HCT116 (cell line): ENCODE measurements around the gene TSPOAP1. TPM values are rescaled to one million over a fixed set of nuclear protein-coding genes. Genes with fewer than 3 reads are reported as not detected.

Experiments
- ATAC-seq: fragments of 200-7000 bp; cut with Tn5 transposase; 2 replicates; pipeline ENCODE4 v1.9.1; 2020; ENCODE audit warnings: mild to moderate bottlenecking, moderate library complexity
- BruUV-seq: library from RNA; stranded (reverse); fragments of 400-500 nt; replicated peaks from 2 replicates; lab custom pipeline; 2021; lab: Mats Ljungman, UMichigan
- CTCF ChIA-PET: fragments of 300-600 bp; sonication (Branson Sonifier 250); formaldehyde crosslinking; loops from one replicate; lab custom pipeline; 2021; ENCODE audit warnings: antibody characterized with exemption; lab: Charles Lee
- POLR2A ChIA-PET: fragments of 300-600, 350-600 bp; sonication (Branson Sonifier 250); formaldehyde crosslinking; loops from one replicate; lab custom pipeline; 2021; ENCODE audit warnings: antibody characterized with exemption; lab: Charles Lee
- RAD21 ChIA-PET, 2 experiments: fragments of 300-600 bp; sonication (Branson Sonifier 250); formaldehyde crosslinking; loops; one replicate each; lab custom pipeline; 2023; ENCODE audit warnings: low total read pairs in 2 of 2; ENCODE audit not compliant: uncharacterized antibody in 2 of 2, unreplicated experiment in 2 of 2, low non-redundant PET in 1 of 2; lab: Charles Lee
- DNase-seq: peaks from one replicate; pipeline ENCODE4 v3.0.0-alpha.2; 2010; ENCODE audit warnings: low read depth, low spot score
- H2AFZ ChIP-seq: fragments of 200-600 bp; shearing (Covaris generic), sonication (generic); 2 replicates; pipeline ENCODE4 v1.6.1; 2017; ENCODE audit warnings: low read depth, mixed run types, mixed read lengths, antibody characterized with exemption, low read length; ENCODE audit not compliant: poor library complexity, severe bottlenecking
- H3K27ac ChIP-seq: 2 replicates; pipeline ENCODE4 v1.5.1; 2012; ENCODE audit warnings: low read depth, low read length
- H3K27me3 ChIP-seq: fragments of 200-600 bp; sonication (generic); 2 replicates; pipeline ENCODE4 v1.6.1; 2016; ENCODE audit warnings: mixed run types, low read length, mixed read lengths; ENCODE audit not compliant: insufficient read depth
- H3K36me3 ChIP-seq, 2 experiments: fragments of 200-500 bp in 1 of 2; fragments of 200-600 bp in 1 of 2; sonication (Bioruptor generic) in 1 of 2; sonication (generic) in 1 of 2; 2 replicates each; pipeline versions ENCODE4 v1.5.1 to v1.6.1; 2014 to 2016; ENCODE audit warnings: low read length in 2 of 2, inconsistent platforms in 1 of 2, mixed read lengths in 1 of 2, mixed run types in 1 of 2; ENCODE audit not compliant: insufficient read depth in 2 of 2, control insufficient read depth in 1 of 2
- H3K4me1 ChIP-seq, 2 experiments: fragments of 200-600 bp in 1 of 2; sonication (generic) in 1 of 2; 2 replicates each; pipeline versions ENCODE4 v1.5.1 to v1.6.1; 2012 to 2017; ENCODE audit warnings: low read length in 2 of 2, inconsistent platforms in 1 of 2, mild to moderate bottlenecking in 1 of 2, mixed read lengths in 1 of 2, mixed run types in 1 of 2, moderate library complexity in 1 of 2; ENCODE audit not compliant: insufficient read depth in 2 of 2, control insufficient read depth in 1 of 2
- H3K4me2 ChIP-seq: fragments of 200-600 bp; sonication (generic); 2 replicates; pipeline ENCODE4 v1.6.1; 2017; ENCODE audit warnings: mixed run types, low read length, mixed read lengths
- H3K4me3 ChIP-seq, 2 experiments: fragments of 200-600 bp in 1 of 2; sonication (generic) in 1 of 2; replicated peaks in 1 of 2; 2 replicates each; pipeline ENCODE4 v1.5.1; 2011 to 2016; ENCODE audit warnings: low read length in 2 of 2, control low read depth in 1 of 2, low read depth in 1 of 2, mild to moderate bottlenecking in 1 of 2, mixed read lengths in 1 of 2, mixed run types in 1 of 2
- H3K79me2 ChIP-seq: fragments of 200-600 bp; sonication (generic); 2 replicates; pipeline ENCODE4 v1.6.1; 2017; ENCODE audit warnings: mild to moderate bottlenecking, mixed run types, low read length, moderate library complexity, mixed read lengths; ENCODE audit not compliant: insufficient read depth
- H3K9ac ChIP-seq: fragments of 200-600 bp; sonication (generic); 2 replicates; pipeline ENCODE4 v1.6.1; 2016; ENCODE audit warnings: low read length, mixed read lengths
- H3K9me2 ChIP-seq: fragments of 200-600 bp; sonication (generic), shearing (Covaris generic); 2 replicates; pipeline ENCODE4 v1.6.1; 2017; ENCODE audit warnings: mixed run types, mild to moderate bottlenecking, moderate library complexity; ENCODE audit not compliant: insufficient read depth
- H3K9me3 ChIP-seq, 2 experiments: fragments of 200-500 bp in 1 of 2; fragments of 200-600 bp in 1 of 2; sonication (Bioruptor generic) in 1 of 2; sonication (generic) in 1 of 2; 2 replicates each; pipeline ENCODE4 v1.6.1; 2014 to 2017; ENCODE audit warnings: low read length in 2 of 2, mixed read lengths in 2 of 2, inconsistent platforms in 1 of 2, low read depth in 1 of 2, mild to moderate bottlenecking in 1 of 2, mixed run types in 1 of 2, moderate library complexity in 1 of 2; ENCODE audit not compliant: control insufficient read depth in 1 of 2, insufficient read depth in 1 of 2
- H4K20me1 ChIP-seq: fragments of 200-600 bp; sonication (generic), shearing (Covaris generic); 2 replicates; pipeline ENCODE4 v1.6.1; 2017; ENCODE audit warnings: mixed run types, mild to moderate bottlenecking, moderate library complexity; ENCODE audit not compliant: insufficient read depth
- ELF1 ChIP-seq: IDR thresholded peaks from 2 replicates; pipeline ENCODE4 v1.6.1; 2012; ENCODE audit warnings: low read depth, borderline replicate concordance
- EZH2 ChIP-seq: fragments of 200-600 bp; sonication (generic); IDR thresholded peaks from 2 replicates; pipeline ENCODE4 v1.6.1; 2017; ENCODE audit warnings: antibody characterized with exemption, mixed run types
- EZH2phosphoT487 ChIP-seq: fragments of 200-600 bp; IDR thresholded peaks from 2 replicates; pipeline ENCODE4 v1.6.1; 2018; ENCODE audit warnings: antibody characterized with exemption, borderline replicate concordance
- FOSL1 ChIP-seq: IDR thresholded peaks from 2 replicates; pipeline ENCODE4 v1.6.1; 2012; ENCODE audit warnings: low read depth
- JUND ChIP-seq: IDR thresholded peaks from 2 replicates; pipeline ENCODE4 v1.6.1; 2012
- REST ChIP-seq: IDR thresholded peaks from 2 replicates; pipeline ENCODE4 v1.6.1; 2012; ENCODE audit warnings: low read depth
- SP1 ChIP-seq: IDR thresholded peaks from 2 replicates; pipeline ENCODE4 v1.6.1; 2012; ENCODE audit warnings: low read depth
- TCF7L2 ChIP-seq: IDR thresholded peaks from 2 replicates; pipeline ENCODE4 v1.7.0; 2011; ENCODE audit warnings: borderline replicate concordance, inconsistent platforms; ENCODE audit not compliant: insufficient read depth, insufficient read length; ENCODE audit errors: extremely low read depth
- ZFX ChIP-seq: fragments of 450-650 bp; IDR thresholded peaks from 2 replicates; pipeline ENCODE4 v1.6.1; 2017
- ZNF274 ChIP-seq: fragments of 200-500 bp; sonication (Bioruptor generic); IDR thresholded peaks from 2 replicates; pipeline ENCODE4 v1.6.1; 2014; ENCODE audit warnings: mild to moderate bottlenecking, low read depth, low read length, inconsistent platforms
- intact Hi-C: fragments of 100-400 bp; cut with micrococcal nuclease; formaldehyde crosslinking; loops from 2 replicates; pipeline ENCODE4 v1.10.0; 2022
- total RNA-seq: library from RNA; stranded (reverse); gene quantifications from one replicate; pipeline ENCODE4 v1.2.1, GENCODE V29; 2021; ENCODE audit not compliant: unreplicated experiment
- TF ChIP-seq, protein P1 (sequence below), 3 experiments: fragments of 200-600 bp in 1 of 3; sonication (generic) in 1 of 3; IDR thresholded peaks in 2 of 3; conservative IDR thresholded peaks in 1 of 3; 2 replicates each; pipeline ENCODE4 v1.5.1; 2012 to 2017; ENCODE audit warnings: low read depth in 2 of 3, low read length in 2 of 3, antibody characterized with exemption in 1 of 3, borderline replicate concordance in 1 of 3, control low read depth in 1 of 3, mild to moderate bottlenecking in 1 of 3, mixed read lengths in 1 of 3, mixed run types in 1 of 3, moderate library complexity in 1 of 3; ENCODE audit not compliant: insufficient read depth in 1 of 3

TSPOAP1 gene
- total RNA-seq, 1 experiment from 2014 or later, result 0.27 TPM

- TF ChIP-seq ZNF274, result no peak
- TF ChIP-seq, all 23 proteins: peak for 0
Measured at GRCh38 chr17:58345500-58345899, 16.9 kb upstream of the TSPOAP1 start (continued).

GRCh38 chr17:58344791-58345157 lies 16.2 kb upstream of the TSPOAP1 start:
- H3K9me2 ChIP-seq, result no peaks in the 10 kb centered on the region
- ATAC-seq, result peak; percentile 16; the same call in 1 of the 2 replicates

More at GRCh38 chr17:58344791-58345157, 16.2 kb upstream of the TSPOAP1 start:
- no peak overlapping the region for H3K27ac ChIP-seq
- TF ChIP-seq EZH2phosphoT487 (no peak), EZH2 (no peak), TCF7L2 (no peak), JUND (no peak), ELF1 (no peak), SP1 (no peak), ZFX (no peak), FOSL1 (no peak), REST (no peak), ZNF274 (no peak)
- TF ChIP-seq, protein P1, sequence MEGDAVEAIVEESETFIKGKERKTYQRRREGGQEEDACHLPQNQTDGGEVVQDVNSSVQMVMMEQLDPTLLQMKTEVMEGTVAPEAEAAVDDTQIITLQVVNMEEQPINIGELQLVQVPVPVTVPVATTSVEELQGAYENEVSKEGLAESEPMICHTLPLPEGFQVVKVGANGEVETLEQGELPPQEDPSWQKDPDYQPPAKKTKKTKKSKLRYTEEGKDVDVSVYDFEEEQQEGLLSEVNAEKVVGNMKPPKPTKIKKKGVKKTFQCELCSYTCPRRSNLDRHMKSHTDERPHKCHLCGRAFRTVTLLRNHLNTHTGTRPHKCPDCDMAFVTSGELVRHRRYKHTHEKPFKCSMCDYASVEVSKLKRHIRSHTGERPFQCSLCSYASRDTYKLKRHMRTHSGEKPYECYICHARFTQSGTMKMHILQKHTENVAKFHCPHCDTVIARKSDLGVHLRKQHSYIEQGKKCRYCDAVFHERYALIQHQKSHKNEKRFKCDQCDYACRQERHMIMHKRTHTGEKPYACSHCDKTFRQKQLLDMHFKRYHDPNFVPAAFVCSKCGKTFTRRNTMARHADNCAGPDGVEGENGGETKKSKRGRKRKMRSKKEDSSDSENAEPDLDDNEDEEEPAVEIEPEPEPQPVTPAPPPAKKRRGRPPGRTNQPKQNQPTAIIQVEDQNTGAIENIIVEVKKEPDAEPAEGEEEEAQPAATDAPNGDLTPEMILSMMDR (IDR thresholded peaks at IDR 0.05 in 2 of 3, conservative IDR thresholded peaks at IDR 0.05 in 1 of 3; ENCODE audit: borderline replicate concordance in 1 of 3, insufficient read depth in 1 of 3, low read depth in 2 of 3, low read length in 2 of 3), result no peak
- TF ChIP-seq, all 23 proteins: peak for 0
- no peaks in the 10 kb centered on the region for H3K27me3 ChIP-seq
- peaks cover 56 to 58% of the 10 kb centered on the region in 2 experiments for H3K36me3 ChIP-seq
- intact Hi-C loops, result no loop called here
- H3K79me2 ChIP-seq, result peaks cover 10% of the 10 kb centered on the region
- CTCF ChIA-PET, result interaction anchor here (1.1 to 2.1 kb wide), 2 partner anchors 28 to 73 kb away, joined by 3 to 6 read pairs; no protein-coding TSS in a partner anchor
- H3K4me3 ChIP-seq, result no peak overlapping the region
- no peaks in the 10 kb centered on the region for H3K4me1 ChIP-seq
- no peaks in the 10 kb centered on the region for H4K20me1 ChIP-seq
- H2AFZ ChIP-seq, result no peak overlapping the region
- BruUV-seq, result no TSS peak
- DNase-seq, result no peak
- no peak overlapping the region for H3K9ac ChIP-seq
- H3K9me3 ChIP-seq, result no peaks in the 10 kb centered on the region
- RAD21 ChIA-PET, result interaction anchor here in 1 of 2 experiments (1.1 kb wide), 1 partner anchor 27 kb away, joined by 3 read pairs; no protein-coding TSS in a partner anchor
- H3K4me2 ChIP-seq, result no peak overlapping the region
- POLR2A ChIA-PET, result interaction anchor here (1.9 to 2.4 kb wide), 2 partner anchors 27 to 72 kb away, joined by 4 to 10 read pairs; partner anchors contain the start of gene RNF43
